HG03558 (cell line): Measurements from ENCODE around the gene TIGD3.

Source experiments
- ATAC-seq: cut with Tn5 transposase; IDR thresholded peaks from one replicate; pipeline ENCODE4 v1.9.1; 2021; ENCODE audit warnings: moderate number of reproducible peaks; ENCODE audit not compliant: unreplicated experiment; ENCODE audit errors: extremely low read depth

TIGD3 gene

GRCh38 chr11:65386307-65387140, 32.0 kb downstream of the TIGD3 start, which contains the start of gene FRMD8:
TSS of gene FRMD8 (plus strand) at chr11:65386637. CDS start at chr11:65387037, 400 bp downstream.
- ATAC-seq, result no peak

DNA sequence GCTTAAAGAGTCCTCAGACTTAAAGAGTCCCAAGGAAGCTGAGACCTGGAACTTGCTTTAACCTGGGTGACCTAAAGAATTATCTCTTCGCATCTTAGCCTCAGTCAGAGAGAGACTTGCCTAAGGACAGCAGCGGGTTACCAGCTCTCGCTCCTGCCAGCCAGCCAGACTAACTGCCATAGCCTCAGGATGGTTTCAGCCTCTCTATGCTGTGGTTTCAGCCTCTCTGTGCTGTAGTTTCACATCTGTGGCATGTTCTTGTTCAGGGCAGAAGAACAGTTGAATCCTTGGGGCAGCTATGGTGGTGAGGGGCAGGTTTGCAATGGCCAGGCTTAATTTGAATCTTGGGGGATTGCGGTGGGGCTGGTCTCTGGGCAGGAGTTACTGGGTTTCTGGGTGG, 34.2 kb downstream of the TIGD3 start:
- no peak for ATAC-seq

DNA sequence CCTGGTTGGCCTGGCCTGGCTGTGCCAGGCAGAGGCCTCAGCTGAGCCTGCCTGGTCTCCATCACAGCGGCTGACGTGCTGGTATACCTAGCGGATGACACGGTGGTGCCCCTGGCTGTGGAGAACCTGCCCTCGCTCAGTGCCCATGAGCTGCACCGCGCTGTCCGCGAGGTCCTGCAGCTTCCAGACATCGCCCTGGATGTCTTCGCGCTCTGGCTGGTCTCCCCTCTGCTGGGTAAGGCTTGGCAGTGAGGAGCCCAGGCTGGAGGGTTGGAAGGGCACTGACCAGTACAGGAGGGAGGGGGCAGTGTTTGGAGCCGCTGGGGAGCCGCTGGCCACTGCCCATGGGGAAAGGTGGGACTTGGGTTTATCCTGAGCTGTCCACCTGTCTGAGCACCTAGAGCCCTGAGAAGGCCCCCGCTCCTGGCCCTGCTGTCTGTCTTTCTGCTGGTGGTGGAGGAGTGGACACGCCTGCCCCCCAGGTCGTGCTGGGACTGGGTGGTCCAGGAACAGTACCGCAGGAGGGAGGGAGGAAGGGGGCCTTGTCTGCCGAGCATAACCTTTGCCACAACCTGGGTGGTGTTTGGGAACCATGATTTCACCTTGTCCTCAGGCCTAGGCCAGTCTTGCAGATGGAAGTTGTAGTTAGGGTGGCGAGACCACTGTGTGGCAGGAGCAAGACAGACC, 34.9 kb downstream of the TIGD3 start:
- no peak for ATAC-seq

DNA sequence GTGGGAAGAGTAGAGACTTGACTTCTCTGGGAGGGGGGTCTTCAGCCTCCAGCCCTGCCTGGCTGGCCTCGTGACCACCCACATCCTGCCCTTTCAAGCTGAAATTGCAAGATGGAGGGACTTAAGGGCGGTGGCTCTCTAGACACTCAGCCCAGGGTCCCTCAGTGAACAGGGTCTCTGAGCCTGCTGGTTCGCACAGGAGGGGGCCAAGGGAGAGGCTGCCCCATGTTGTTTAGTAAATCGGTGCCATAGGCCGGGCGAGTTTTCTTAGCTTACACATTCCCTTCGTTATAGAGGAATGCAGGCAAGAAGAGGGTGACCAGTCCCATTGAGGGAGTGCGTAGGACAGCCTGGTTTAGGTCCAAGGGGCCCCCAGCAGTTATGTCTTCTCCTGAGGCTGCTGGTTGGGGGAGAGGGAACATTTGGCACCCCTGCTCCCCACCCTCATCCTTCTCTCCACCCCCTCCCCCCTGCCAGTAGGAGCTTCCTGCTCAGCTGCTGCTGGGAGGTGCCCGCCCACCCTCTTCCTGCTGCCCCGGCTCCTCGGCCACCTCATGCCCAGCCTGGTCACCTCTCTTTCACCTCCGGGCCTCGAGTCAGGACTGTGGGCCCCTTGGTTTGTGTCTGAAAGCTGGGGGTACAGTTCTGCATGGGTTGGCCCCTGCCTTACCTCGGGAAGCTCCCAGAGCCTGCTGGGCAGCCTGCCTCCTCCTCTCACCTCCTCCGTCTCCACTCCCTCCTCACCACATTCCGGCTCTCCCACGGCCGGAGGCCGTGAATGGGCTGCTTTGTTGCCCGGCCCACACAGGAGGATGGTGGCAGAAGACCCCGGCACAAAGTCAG, 35.8 kb downstream of the TIGD3 start:
- no peak for ATAC-seq

DNA sequence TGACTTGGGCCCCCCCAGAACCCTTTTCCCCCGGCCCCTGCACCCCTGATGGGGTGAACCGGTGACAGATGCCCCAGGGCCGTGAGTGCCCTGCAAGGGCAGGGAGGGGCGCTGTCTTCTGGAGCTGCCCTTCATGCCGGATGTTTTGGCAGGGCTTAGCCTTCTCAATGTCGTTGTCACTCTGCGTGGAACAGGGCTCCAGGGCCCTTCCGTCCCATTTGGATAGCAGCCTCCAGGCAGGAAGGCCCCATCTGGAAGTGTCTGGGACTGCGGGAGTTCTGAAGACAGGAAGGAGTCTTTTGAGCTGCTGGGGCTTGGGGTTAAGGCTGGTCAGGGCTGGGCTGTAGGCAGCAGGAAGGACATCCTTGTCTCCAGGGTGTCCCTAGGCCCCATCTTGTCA, 36.4 kb downstream of the TIGD3 start:
- no peak for ATAC-seq

GRCh38 chr11:65392186-65392829, 37.8 kb downstream of the TIGD3 start:
- ATAC-seq, result no peak

GRCh38 chr11:65392899-65393298, 38.3 kb downstream of the TIGD3 start:
- no peak for ATAC-seq

DNA sequence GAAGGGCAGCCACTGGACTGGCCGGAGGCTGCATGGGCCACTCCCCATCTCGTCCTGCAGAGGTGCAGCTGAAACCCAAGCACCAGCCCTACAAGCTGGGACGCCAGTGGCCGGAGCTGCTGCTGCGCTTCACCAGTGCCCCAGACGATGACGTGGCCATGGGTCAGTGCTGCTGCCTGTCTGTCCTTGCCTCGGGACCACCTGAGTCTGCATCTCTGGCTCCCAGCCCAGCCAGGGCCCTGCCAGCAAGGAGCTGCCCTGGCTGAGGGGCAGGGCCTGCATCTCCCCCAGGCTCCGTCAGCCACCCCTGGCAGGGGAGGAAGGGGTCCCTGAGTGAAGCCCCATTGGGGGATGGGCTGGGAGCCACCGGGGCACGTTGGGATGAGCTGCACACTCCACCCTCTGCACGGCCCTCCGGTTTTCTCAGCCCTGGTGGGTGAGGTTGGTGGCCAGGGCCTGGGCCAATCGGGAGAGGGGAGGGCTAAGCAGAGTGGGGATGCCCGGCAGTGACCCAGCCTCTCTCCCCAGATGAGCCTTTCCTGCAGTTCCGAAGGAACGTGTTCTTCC, 39.0 kb downstream of the TIGD3 start:
- ATAC-seq, result no peak

DNA sequence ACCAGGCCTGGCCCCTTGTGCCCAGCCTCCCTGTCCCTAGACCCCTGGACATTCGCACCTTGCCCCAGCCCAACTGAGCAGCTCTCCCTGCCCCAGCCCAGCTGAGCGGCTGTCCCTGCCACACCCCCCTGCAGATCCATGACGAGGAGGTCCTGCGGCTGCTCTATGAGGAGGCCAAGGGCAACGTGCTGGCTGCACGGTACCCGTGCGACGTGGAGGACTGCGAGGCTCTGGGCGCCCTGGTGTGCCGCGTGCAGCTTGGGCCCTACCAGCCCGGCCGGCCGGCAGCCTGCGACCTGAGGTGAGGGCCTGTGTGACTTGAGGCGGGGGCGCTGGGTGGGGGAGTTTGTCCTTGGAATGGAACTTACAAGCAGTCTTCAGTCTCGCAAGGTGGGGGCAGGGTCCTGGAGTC, 39.6 kb downstream of the TIGD3 start:
- no peak for ATAC-seq

DNA sequence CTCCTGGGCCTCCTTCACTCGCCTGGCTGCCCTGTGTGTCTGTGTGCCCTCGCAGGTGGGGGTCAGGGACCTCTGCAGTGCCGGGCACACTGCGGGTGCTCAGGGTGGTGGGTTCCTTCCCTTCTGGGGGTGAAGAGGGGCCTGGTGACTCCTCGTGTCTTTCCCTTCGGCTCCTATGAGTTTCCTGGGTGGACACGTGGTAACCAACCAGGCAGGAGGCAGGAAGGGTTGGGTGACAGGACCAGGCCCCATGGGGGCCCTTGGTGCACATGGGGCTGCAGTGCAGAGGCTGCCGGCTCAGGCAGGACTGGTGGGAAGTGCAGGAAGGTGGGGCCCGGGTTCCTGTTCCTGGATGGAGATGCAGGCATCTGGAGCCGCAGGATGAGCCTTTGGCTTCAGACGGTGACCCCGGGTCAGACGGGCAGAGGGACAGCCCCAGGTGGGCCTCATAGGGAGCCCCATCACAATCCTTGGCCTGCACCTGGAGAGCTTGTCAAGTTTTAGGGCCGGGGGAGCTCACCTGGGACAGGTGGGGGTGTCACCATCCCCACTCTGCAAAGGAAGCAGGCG, 41.5 kb downstream of the TIGD3 start:
- no peak for ATAC-seq

DNA sequence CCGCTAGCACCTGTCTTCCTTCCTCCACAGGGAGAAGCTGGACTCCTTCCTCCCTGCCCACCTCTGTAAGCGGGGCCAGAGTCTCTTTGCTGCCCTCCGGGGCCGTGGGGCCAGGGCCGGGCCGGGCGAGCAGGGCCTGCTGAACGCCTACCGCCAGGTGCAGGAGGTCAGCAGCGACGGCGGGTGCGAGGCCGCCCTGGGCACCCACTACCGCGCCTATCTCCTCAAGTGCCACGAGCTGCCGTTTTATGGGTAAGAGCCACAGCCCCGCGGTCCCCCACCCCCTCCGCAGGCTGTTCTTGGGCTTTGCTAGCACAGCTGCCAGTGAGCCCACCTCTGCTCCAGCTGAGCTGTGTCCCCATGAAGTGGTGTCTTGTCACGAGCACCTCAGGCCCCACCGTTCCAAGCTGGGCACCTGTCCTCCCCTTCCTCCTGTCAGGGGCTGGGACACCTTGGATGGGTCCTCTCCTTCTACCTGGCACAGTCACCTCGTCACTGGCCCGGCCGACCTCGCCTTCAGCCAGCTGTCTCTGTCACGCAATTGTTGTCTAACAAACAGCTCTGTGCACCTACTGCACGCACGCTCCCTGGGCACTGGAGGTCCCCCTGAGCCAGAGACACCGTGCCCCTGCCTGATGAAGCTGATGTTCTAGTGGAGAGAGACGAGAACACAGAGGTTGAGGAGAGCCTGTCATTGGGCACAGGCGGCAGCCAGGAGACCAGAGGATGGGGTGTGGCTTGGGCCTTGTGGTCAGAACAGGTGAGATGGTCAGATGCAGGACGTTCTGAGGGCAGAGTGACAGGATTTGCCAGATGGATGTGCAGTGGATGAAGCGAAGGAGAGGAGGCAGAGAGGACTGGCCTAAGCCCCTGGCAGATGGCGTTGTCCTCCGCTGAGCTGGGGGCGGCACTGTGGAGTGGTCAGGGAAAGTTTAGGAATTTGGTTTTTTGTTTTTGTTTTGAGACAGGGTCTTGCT, 42.5 kb downstream of the TIGD3 start:
- ATAC-seq, result no peak

GRCh38 chr11:65398362-65398910, 43.9 kb downstream of the TIGD3 start:
- ATAC-seq, result no peak

- no peak for ATAC-seq
Measured at GRCh38 chr11:65399249-65399648, 44.7 kb downstream of the TIGD3 start.

- ATAC-seq, result no peak
Measured at GRCh38 chr11:65399845-65400244, 45.3 kb downstream of the TIGD3 start.

DNA sequence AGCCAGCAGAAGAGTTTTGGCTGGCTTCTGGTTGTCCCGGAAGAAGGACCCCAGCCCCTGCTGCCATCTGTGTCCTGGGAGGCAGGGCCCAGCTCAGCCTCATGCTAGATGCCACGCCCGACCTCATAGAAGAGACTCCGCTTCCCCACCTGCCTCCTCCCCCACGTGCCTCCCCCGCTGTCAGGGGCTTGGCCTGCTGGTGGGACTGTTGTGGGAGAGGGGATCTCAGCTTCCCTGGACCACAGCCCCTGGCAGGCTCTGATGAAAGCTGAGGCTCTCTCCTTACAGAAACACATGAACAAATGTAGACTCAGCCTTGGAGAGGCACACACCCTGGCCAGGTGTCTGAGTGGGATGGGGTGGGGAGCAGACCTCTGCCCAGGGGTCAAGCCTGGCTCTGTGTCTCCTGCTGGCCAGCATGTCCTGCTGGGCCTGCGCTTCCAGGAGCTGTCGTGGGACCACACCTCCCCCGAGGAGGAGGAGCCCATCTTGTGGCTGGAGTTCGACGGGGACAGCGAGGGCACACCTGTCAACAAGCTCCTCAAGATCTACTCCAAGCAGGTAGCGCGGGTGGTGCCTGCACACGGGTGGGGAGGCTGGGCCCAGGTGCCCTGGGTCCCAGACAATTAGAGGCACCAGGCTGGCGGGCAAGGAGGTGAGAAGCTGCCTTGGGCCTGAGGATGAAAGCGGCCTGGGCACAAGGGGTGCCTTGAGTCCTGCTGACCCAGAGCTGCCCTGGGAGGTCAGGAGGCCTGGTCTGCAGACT, 45.9 kb downstream of the TIGD3 start:
- ATAC-seq, result no peak

DNA sequence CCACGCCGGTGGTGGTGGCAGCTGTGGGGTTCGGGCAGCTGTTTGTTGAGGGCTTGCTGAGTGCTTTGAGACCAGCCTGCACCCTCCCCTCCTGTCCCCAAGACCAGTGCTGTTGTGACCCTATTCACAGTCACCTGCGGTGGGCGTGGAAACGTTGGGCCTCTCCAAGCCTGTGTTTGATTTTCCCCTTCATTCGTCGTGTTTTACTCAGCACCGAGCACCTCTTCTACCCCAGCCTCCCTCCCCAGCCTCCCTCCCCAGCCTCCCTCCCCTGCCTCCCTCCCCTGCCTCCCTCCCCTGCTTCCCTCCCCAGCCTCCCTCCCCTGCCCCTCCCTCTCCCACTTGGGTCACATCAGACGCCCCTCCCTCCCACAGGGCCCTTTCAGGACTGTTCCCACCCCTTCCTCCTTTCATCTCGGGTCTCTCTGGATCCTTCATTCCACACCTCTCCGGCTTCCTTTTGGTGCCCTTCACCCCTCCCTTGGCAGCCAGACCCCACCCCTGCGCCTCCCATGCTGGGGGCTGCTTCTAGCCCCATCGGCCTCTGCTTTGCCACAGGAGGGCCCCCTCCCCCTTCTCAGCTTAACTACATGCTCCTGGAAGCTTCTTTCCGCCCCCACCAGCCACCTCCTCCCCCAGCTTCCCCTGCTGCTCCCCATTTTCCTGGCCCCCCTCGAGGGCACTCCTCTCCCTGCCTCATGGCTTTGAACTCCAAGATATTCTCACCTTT, 46.7 kb downstream of the TIGD3 start:
- no peak for ATAC-seq

- ATAC-seq, result no peak
Measured at GRCh38 chr11:65401803-65402248, 47.3 kb downstream of the TIGD3 start.
